Measurements from ENCODE around the gene TOR1AIP2.
"Not testable (repeated sequence)": the region's sequence is repeated elsewhere in the genome, so short reads cannot be mapped to it uniquely, and the experiment has no call there.

TOR1AIP2 gene

GRCh38 chr1:179856296-179856695, 21.3 kb downstream of the TOR1AIP2 start:
- DNase-seq (ENCODE audit: extremely low spot score), result no peak
- TF ChIP-seq ELF4 (IDR thresholded peaks at IDR 0.05) (no peak), ARNT (IDR thresholded peaks at IDR 0.05) (no peak), LEF1 (IDR thresholded peaks at IDR 0.05; ENCODE audit: borderline replicate concordance) (no peak), CTBP1 (IDR thresholded peaks at IDR 0.05; ENCODE audit: borderline replicate concordance) (no peak), SUZ12 (IDR thresholded peaks at IDR 0.05) (no peak), BHLHE40 (IDR thresholded peaks at IDR 0.05; ENCODE audit: borderline replicate concordance) (no peak), ZNF384 (IDR thresholded peaks at IDR 0.05) (no peak), HDGF (IDR thresholded peaks at IDR 0.05; ENCODE audit: borderline replicate concordance) (no peak), FOXA1 (IDR thresholded peaks at IDR 0.05) (no peak), L3MBTL2 (conservative IDR thresholded peaks at IDR 0.05) (no peak), PKNOX1 (IDR thresholded peaks at IDR 0.05) (no peak)
- CTCF ChIA-PET, result no interaction called here
- POLR2A ChIA-PET, result no interaction called here

GRCh38 chr1:179855831-179856230, 21.8 kb downstream of the TOR1AIP2 start:
- CTCF ChIA-PET; POLR2A ChIA-PET; DNase-seq (ENCODE audit: extremely low spot score): not testable (repeated sequence)

- CTCF ChIA-PET, result interaction anchor here (0.8 kb wide), 1 partner anchor 38 kb away, joined by 4 read pairs; no protein-coding TSS in a partner anchor
- POLR2A ChIA-PET, result no interaction called here
- TF ChIP-seq TARDBP (IDR thresholded peaks at IDR 0.05) (no peak), LEF1 (IDR thresholded peaks at IDR 0.05; ENCODE audit: borderline replicate concordance) (no peak)
- DNase-seq (ENCODE audit: extremely low spot score), result no peak
Measured at GRCh38 chr1:179853102-179853501, 24.5 kb downstream of the TOR1AIP2 start.

- ChIA-PET CTCF (no interaction called here), POLR2A (no interaction called here)
- no peak for DNase-seq (ENCODE audit: extremely low spot score)
- TF ChIP-seq L3MBTL2 (conservative IDR thresholded peaks at IDR 0.05), result no peak
- no peak for TF ChIP-seq CTBP1 (IDR thresholded peaks at IDR 0.05; ENCODE audit: borderline replicate concordance)
- no peak for TF ChIP-seq BHLHE40 (IDR thresholded peaks at IDR 0.05; ENCODE audit: borderline replicate concordance)
- no peak for TF ChIP-seq SP1 (IDR thresholded peaks at IDR 0.05)
- TF ChIP-seq ELF4 (IDR thresholded peaks at IDR 0.05), result no peak
- no peak for TF ChIP-seq HDGF (IDR thresholded peaks at IDR 0.05; ENCODE audit: borderline replicate concordance)
Measured at GRCh38 chr1:179848233-179848632, 29.4 kb downstream of the TOR1AIP2 start.

GRCh38 chr1:179840107-179840506, 37.5 kb downstream of the TOR1AIP2 start:
- DNase-seq (ENCODE audit: extremely low spot score), result no peak
- TF ChIP-seq ZNF384 (IDR thresholded peaks at IDR 0.05), result no peak
- no peak for TF ChIP-seq LEF1 (IDR thresholded peaks at IDR 0.05; ENCODE audit: borderline replicate concordance)
- no peak for TF ChIP-seq CTBP1 (IDR thresholded peaks at IDR 0.05; ENCODE audit: borderline replicate concordance)
- TF ChIP-seq FOXK2 (IDR thresholded peaks at IDR 0.05), result no peak
- TF ChIP-seq L3MBTL2 (conservative IDR thresholded peaks at IDR 0.05), result no peak
- no peak for TF ChIP-seq FOXM1 (IDR thresholded peaks at IDR 0.05; ENCODE audit: borderline replicate concordance)
- no peak for TF ChIP-seq HDGF (IDR thresholded peaks at IDR 0.05; ENCODE audit: borderline replicate concordance)
- TF ChIP-seq SP1 (IDR thresholded peaks at IDR 0.05), result no peak
- no peak for TF ChIP-seq TARDBP (IDR thresholded peaks at IDR 0.05)
- no peak for TF ChIP-seq FOXA1 (IDR thresholded peaks at IDR 0.05)
- TF ChIP-seq BHLHE40 (IDR thresholded peaks at IDR 0.05; ENCODE audit: borderline replicate concordance), result no peak
- TF ChIP-seq SUZ12 (IDR thresholded peaks at IDR 0.05), result no peak
- no peak for TF ChIP-seq ELF4 (IDR thresholded peaks at IDR 0.05)
- no peak for TF ChIP-seq NFRKB (IDR thresholded peaks at IDR 0.05)
- TF ChIP-seq ARNT (IDR thresholded peaks at IDR 0.05), result no peak
- TF ChIP-seq PKNOX1 (IDR thresholded peaks at IDR 0.05), result no peak
- ChIA-PET CTCF (no interaction called here), POLR2A (no interaction called here)

GRCh38 chr1:179836686-179837445, 40.7 kb downstream of the TOR1AIP2 start:
- CTCF ChIA-PET; DNase-seq (ENCODE audit: extremely low spot score); POLR2A ChIA-PET: not testable (repeated sequence)

- CTCF ChIA-PET, result interaction anchor here (1.3 kb wide), 1 partner anchor 23 kb away, joined by 3 read pairs; no protein-coding TSS in a partner anchor
- no peak for DNase-seq (ENCODE audit: extremely low spot score)
- TF ChIP-seq ZNF384 (IDR thresholded peaks at IDR 0.05) (no peak), CTBP1 (IDR thresholded peaks at IDR 0.05; ENCODE audit: borderline replicate concordance) (no peak), FOXA1 (IDR thresholded peaks at IDR 0.05) (no peak), SP1 (IDR thresholded peaks at IDR 0.05) (no peak), ARNT (IDR thresholded peaks at IDR 0.05) (no peak), ELF4 (IDR thresholded peaks at IDR 0.05) (no peak), FOXM1 (IDR thresholded peaks at IDR 0.05; ENCODE audit: borderline replicate concordance) (no peak), NFRKB (IDR thresholded peaks at IDR 0.05) (no peak), SUZ12 (IDR thresholded peaks at IDR 0.05) (no peak), BHLHE40 (IDR thresholded peaks at IDR 0.05; ENCODE audit: borderline replicate concordance) (no peak)
- POLR2A ChIA-PET, result no interaction called here
Measured at GRCh38 chr1:179831852-179832699, 45.5 kb downstream of the TOR1AIP2 start.
